Uterus (tissue), 4 donors: ENCODE results near the gene TBRG4. TPM values are rescaled to one million over a fixed set of nuclear protein-coding genes. Genes with fewer than 3 reads are reported as not detected.

Source experiments
- DNase-seq, 2 donors: peaks; one replicate each; pipeline ENCODE4 v3.0.0-alpha.2; 2019 to 2020
- H3K27ac ChIP-seq, 2 donors: fragments of 200-600 bp; sonication (generic); 1 replicate in 1 of 2; 2 replicates in 1 of 2; pipeline ENCODE4 v1.5.1; 2016 to 2018
- H3K27me3 ChIP-seq, 2 donors: fragments of 200-600 bp; sonication (generic); one replicate each; pipeline ENCODE4 v1.5.1; 2018 to 2019; ENCODE audit warnings: control low read depth in 1 of 2
- H3K36me3 ChIP-seq, 2 donors: fragments of 200-600 bp; sonication (generic); one replicate each; pipeline ENCODE4 v1.5.1; 2019; ENCODE audit warnings: control low read depth in 1 of 2
- H3K4me1 ChIP-seq, 2 donors: fragments of 200-600 bp; sonication (generic); one replicate each; pipeline ENCODE4 v1.5.1; 2018 to 2019; ENCODE audit warnings: control low read depth in 1 of 2
- H3K4me3 ChIP-seq, 2 donors: fragments of 200-600 bp; sonication (generic); 1 replicate in 1 of 2; 2 replicates in 1 of 2; pipeline ENCODE4 v1.5.1; 2018 to 2019; ENCODE audit warnings: mild to moderate bottlenecking in 1 of 2
- H3K9me3 ChIP-seq, 2 donors: fragments of 200-600 bp; sonication (generic); one replicate each; pipeline ENCODE4 v1.5.1; 2019; ENCODE audit warnings: control low read depth in 1 of 2
- CTCF ChIP-seq, 4 experiments: fragments of 200-600 bp in 2 of 4; fragments of 450-650 bp in 2 of 4; sonication (generic) in 2 of 4; IDR thresholded peaks; one replicate each; pipeline ENCODE4 v1.5.1; 2016 to 2019; ENCODE audit warnings: antibody characterized with exemption in 4 of 4, mild to moderate bottlenecking in 2 of 4, moderate library complexity in 1 of 4
- POLR2A ChIP-seq, 2 donors: fragments of 450-650 bp; IDR thresholded peaks; one replicate each; pipeline ENCODE4 v1.6.1; 2016; ENCODE audit warnings: antibody characterized with exemption in 2 of 2, mild to moderate bottlenecking in 1 of 2, moderate library complexity in 1 of 2
- intact Hi-C: fragments of 100-400 bp; cut with DNase I; formaldehyde crosslinking; loops from one replicate; pipeline ENCODE4 v1.15.1; 2023; ENCODE audit warnings: low total_unique reads
- total RNA-seq, 4 donors: library from RNA; depleted of rRNA in 3 of 4; stranded (reverse); fragments of >200 nt in 3 of 4; gene quantifications; one replicate each; pipeline versions ENCODE4 v1.1.0 to v1.2.4, GENCODE V29; 2014 to 2023
- donor health status: DM: yes; HTN: yes; CAD: no.

TBRG4 gene
- total RNA-seq, 4 donors from 2014 or later: 7.4 to 51.2 (median 42.5) TPM

GRCh38 chr7:45085619-45086200, 25.8 kb downstream of the TBRG4 start:
- no peaks in the 10 kb centered on the region for H3K4me1 ChIP-seq
- H3K27ac ChIP-seq: no peak overlapping the region
- H3K4me3 ChIP-seq: no peak overlapping the region
- H3K36me3 ChIP-seq: no peaks in the 10 kb centered on the region
- TF ChIP-seq CTCF (IDR thresholded peaks at IDR 0.05) (no peak), POLR2A (IDR thresholded peaks at IDR 0.05) (no peak)
- no peaks in the 10 kb centered on the region for H3K9me3 ChIP-seq
- H3K27me3 ChIP-seq: no peaks in the 10 kb centered on the region
- DNase-seq: no peak
- intact Hi-C loops: no loop called here

- H3K27me3 ChIP-seq: no peaks in the 10 kb centered on the region
- H3K27ac ChIP-seq: no peak overlapping the region
- no peaks in the 10 kb centered on the region for H3K36me3 ChIP-seq
- no peaks in the 10 kb centered on the region for H3K4me1 ChIP-seq
- intact Hi-C loops: no loop called here
- no peak overlapping the region for H3K4me3 ChIP-seq
- no peak for TF ChIP-seq POLR2A (IDR thresholded peaks at IDR 0.05)
- TF ChIP-seq CTCF (IDR thresholded peaks at IDR 0.05): no peak
- H3K9me3 ChIP-seq: no peaks in the 10 kb centered on the region
- DNase-seq: no peak
Measured at GRCh38 chr7:45084901-45085618, 26.4 kb downstream of the TBRG4 start.

GRCh38 chr7:45084336-45084735, 27.2 kb downstream of the TBRG4 start:
- no peak overlapping the region for H3K4me3 ChIP-seq
- H3K36me3 ChIP-seq: no peaks in the 10 kb centered on the region
- H3K27me3 ChIP-seq: no peaks in the 10 kb centered on the region
- TF ChIP-seq CTCF (IDR thresholded peaks at IDR 0.05): no peak
- TF ChIP-seq POLR2A (IDR thresholded peaks at IDR 0.05): no peak
- H3K9me3 ChIP-seq: no peaks in the 10 kb centered on the region
- no peaks in the 10 kb centered on the region for H3K4me1 ChIP-seq
- intact Hi-C loops: no loop called here
- no peak for DNase-seq
- H3K27ac ChIP-seq: no peak overlapping the region

DNA sequence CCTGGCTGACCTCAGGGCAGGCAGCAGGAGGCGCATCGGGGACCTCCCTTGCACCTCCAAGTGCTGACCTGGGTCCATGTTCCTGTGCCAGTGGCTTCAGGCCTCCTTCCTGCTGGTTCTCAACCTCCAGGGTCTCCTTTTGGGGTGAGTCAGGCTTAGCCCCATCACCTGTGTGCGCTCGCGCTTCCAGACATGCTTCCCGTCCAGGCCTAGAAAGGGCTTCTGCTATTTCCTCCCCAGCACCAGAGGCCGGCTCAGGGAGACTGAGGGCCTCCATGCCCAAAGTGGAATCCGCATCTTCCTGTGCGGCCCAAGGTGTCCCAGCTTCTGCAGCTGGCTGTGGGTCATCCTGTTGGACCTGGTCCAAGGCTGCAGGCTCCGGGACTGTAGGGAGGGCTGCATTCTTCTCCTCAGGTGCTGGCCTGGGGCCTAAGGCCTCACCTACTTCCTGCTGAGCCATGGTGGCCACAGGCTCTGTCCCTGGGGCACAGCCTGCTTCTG, 28.6 kb downstream of the TBRG4 start:
- TF ChIP-seq POLR2A (IDR thresholded peaks at IDR 0.05): no peak
- TF ChIP-seq CTCF (IDR thresholded peaks at IDR 0.05): no peak
- DNase-seq: no peak
- H3K36me3 ChIP-seq: no peaks in the 10 kb centered on the region
- H3K27ac ChIP-seq: no peak overlapping the region
- H3K4me1 ChIP-seq: no peaks in the 10 kb centered on the region
- H3K9me3 ChIP-seq: no peaks in the 10 kb centered on the region
- intact Hi-C loops: no loop called here
- H3K4me3 ChIP-seq: no peak overlapping the region
- H3K27me3 ChIP-seq: no peaks in the 10 kb centered on the region

GRCh38 chr7:45082031-45082830, 29.3 kb downstream of the TBRG4 start:
- H3K27ac ChIP-seq: no peak overlapping the region
- no peaks in the 10 kb centered on the region for H3K36me3 ChIP-seq
- intact Hi-C loops: no loop called here
- DNase-seq: no peak
- H3K4me1 ChIP-seq: no peaks in the 10 kb centered on the region
- TF ChIP-seq CTCF (IDR thresholded peaks at IDR 0.05) (no peak), POLR2A (IDR thresholded peaks at IDR 0.05) (no peak)
- H3K27me3 ChIP-seq: no peaks in the 10 kb centered on the region
- H3K9me3 ChIP-seq: no peaks in the 10 kb centered on the region
- no peak overlapping the region for H3K4me3 ChIP-seq
